Choroid plexus epithelial cell (primary cell): ENCODE measurements around the gene P2RX2.
"Not testable (repeated sequence)": the region's sequence is repeated elsewhere in the genome, so short reads cannot be mapped to it uniquely, and the experiment has no call there.

Experiments
- DNase-seq: peaks from one replicate; pipeline ENCODE4 v3.0.0-alpha.2; 2010; ENCODE audit warnings: low read depth
- H3K4me3 ChIP-seq: 2 replicates; pipeline ENCODE4 v1.5.1; 2011; ENCODE audit warnings: low read depth, mild to moderate bottlenecking, control low read depth, low read length, moderate library complexity
- CTCF ChIP-seq: conservative IDR thresholded peaks from 2 replicates; pipeline ENCODE4 v1.5.1; 2011; ENCODE audit warnings: low read depth, mild to moderate bottlenecking, control low read depth, inconsistent platforms, low read length, moderate library complexity

Gene P2RX2

GRCh38 chr12:132595183-132595582 is 23.4 kb upstream of the P2RX2 start:
- H3K4me3 ChIP-seq, result no peak overlapping the region
- no peak for TF ChIP-seq CTCF
- DNase-seq, result no peak

- DNase-seq, result peak; percentile 44
- no peak for TF ChIP-seq CTCF
- no peak overlapping the region for H3K4me3 ChIP-seq
Measured at GRCh38 chr12:132596016-132596415, 22.6 kb upstream of the P2RX2 start.

- peak; percentile 65 for DNase-seq
- H3K4me3 ChIP-seq, result peak overlapping the region; percentile 42
- no peak for TF ChIP-seq CTCF
Measured at GRCh38 chr12:132597333-132598316, 21.0 kb upstream of the P2RX2 start.

- not testable (repeated sequence) for H3K4me3 ChIP-seq, DNase-seq
Measured at GRCh38 chr12:132599502-132599901, 19.1 kb upstream of the P2RX2 start.

GRCh38 chr12:132600048-132601032 is 18.2 kb upstream of the P2RX2 start:
- TF ChIP-seq CTCF, result peak; percentile 80
- DNase-seq, result peak; percentile 79
- peak overlapping the region; percentile 58 for H3K4me3 ChIP-seq

GRCh38 chr12:132601171-132601883 is 17.2 kb upstream of the P2RX2 start:
- no peak for DNase-seq
- H3K4me3 ChIP-seq, result no peak overlapping the region
- no peak for TF ChIP-seq CTCF
